Stimulated activated CD4-positive, alpha-beta T cell treated with anti-CD3 and anti-CD28 coated beads, Interleukin-15, amount 100 ng/mL, for 1 hour (primary cell): ENCODE results near the gene WDR53.
"Not testable (repeated sequence)": the region's sequence is repeated elsewhere in the genome, so short reads cannot be mapped to it uniquely, and the experiment has no call there.

Experiments
- DNase-seq, 2 donors: peaks; one replicate each; pipeline ENCODE4 v3.0.0-alpha.2; 2020; ENCODE audit warnings: low read depth in 1 of 2, low spot score in 1 of 2

WDR53 gene

DNA sequence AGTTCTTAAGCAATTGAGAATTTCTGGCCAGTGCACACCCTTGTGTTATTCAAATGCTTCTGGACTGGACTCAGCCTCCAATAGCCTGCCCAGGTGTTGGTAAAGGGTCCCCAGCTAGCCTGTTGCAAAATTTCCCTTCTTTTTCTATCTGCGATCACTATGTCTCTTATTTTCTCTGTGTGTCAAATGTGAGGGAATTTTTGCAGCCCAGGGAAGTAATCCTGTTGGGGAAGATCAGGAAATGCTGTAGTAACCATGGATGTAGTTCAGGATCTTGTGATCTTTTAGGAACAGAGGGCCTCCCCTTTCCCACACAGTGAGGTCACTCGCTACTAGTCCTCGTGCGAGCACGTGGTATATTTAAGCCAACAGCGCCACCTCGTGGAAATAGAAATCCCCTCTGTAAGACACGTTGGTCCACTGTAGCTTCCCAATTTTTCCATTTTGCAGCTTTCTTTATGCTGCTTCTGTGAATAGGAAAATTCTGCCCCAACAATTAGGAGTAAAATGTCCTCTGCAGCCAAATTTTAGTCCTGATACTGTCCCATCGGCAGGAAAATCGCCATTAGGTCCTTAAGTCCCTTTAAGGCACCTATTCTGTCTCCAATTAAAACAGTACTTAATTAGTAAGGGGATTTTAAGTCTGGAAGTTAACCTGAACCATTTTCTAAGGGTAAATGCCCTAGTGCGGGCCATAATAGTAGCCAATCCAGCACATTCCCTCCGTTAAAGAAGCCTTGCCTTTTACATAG lies 49.2 kb downstream of the WDR53 start:
- peak in 1 of 2 donors; percentile 15 for DNase-seq

DNA sequence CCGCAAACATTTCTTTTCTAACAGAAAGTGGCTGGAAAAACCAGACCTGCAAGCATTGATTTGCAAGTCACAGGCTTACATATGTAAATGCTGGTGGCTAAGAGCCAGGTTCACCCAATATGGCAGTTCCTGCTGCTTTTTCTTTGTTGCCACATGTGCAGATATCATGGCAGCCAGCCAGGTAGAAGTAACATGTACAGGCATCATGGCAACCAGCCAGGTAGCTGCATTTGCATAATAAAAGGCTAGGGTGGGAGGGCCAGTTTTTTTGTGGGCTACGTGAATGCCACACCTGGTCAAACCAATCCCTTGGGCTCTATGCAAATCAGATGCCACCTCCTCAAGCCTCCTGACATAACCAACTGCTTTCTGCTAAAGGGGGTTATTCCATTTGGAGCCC lies 50.4 kb downstream of the WDR53 start:
- DNase-seq: no peak

DNA sequence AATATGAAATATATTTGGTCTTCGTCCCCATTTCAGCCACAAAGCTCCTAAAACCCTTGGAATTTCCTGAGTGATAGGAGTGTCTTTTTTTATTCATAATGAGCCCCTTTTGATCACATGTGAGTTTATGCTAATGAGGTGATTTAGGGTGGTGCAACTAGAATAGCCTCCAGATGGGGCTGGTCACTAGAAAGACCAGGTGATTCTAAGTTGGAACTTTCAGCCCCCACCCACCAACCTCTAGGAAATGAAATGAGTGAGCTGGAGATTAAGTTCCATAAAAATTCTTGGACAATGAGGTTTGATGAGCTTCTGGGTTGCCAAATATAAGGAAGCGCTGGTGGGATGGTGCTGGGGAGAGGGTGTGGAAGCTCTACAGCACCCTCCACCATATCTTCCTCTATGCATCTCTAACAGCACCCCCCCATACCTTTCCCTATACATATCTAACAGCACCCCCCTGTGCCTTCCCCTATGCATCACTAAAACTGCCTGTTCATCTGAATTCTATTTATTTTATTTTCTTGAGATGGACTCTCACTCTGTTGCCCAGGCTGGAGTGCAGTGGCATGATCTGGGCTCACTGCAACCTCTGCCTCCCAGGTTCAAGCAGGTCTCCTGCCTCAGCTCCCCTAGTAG lies 51.1 kb downstream of the WDR53 start:
- DNase-seq: no peak

DNA sequence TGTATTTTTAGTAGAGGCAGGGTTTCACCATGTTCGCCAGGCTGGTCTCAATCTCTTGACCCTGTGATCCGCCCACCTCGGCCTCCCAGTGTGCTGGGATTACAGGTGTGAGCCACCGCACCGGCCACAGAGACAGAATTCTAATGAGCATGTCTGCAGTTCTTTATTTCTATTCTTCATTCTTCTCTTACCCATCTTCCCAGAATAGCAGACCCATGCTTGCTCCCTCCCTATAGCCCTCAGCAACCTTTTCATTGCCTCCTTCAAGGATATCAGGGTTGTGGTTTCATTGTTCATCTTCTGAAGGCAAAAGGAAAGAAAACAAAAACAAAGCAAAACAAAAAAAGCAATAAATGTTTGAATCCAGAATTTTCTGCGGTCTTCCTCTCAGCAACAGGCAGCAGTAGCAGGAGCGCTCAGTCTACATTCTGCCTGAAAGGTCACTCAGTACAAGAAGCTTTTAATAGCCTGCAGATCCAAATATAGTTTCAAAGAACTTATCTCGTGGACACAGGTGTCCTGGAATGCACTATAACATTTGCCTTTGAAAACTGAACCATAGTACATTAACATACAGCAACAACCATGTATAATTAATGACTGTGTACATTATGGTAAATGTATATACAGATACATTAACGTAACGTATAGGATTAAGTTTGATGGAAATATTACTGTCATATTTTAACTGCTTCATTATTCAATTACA lies 53.3 kb downstream of the WDR53 start, which contains the start of gene SMCO1:
TSS of gene SMCO1 (minus strand) at position 434 of the 709 bp plus-strand sequence. CDS start at position 297, 137 bp downstream.
- no peak for DNase-seq

DNA sequence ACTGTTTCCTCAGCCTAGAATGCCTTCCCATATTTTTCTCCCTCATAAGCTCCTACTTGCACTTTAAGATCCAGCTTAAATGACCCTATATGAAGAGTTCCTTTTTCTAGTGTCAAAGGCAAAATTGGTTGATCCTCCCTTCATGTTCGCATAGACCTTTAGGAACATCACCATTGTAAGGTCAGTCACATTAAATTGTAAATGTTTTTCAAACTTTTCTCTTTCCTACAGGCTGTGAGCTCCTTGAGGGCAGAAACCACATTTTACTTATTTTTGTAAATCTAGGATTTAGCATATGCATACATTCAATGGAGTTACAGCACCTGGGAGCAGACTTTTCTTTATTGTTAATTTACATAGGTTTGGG lies 54.0 kb downstream of the WDR53 start:
- DNase-seq: no peak

DNA sequence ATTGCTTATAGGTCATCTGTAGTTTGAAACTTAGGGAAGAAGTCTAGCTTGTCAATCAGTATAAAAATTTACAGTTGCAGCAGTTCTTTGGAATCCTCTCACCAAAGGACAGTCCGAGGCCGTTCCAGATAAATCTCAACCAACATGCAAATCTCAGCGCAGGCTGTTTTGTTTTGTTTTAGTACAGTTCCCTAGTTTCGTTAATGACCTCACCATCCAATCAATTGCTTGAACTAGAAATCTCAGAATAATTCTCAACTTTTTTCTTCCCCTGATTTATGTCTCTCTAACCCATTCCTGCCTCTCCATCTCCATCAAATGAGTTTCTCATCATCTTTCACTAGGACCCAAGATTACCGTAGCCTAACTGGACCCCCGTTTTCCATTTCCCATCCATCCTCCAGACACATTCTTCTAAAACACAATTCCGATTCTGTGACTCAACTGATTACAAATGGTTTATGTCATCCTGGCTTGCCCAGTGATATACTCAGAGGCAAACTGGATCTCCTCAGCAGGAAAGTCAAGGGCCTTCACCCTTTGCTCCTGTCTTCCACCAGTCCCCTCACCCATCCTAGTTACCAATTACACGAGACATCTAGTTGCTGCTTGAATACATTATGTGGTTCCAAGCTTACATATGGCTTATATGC lies 54.5 kb downstream of the WDR53 start:
- DNase-seq: no peak

DNA sequence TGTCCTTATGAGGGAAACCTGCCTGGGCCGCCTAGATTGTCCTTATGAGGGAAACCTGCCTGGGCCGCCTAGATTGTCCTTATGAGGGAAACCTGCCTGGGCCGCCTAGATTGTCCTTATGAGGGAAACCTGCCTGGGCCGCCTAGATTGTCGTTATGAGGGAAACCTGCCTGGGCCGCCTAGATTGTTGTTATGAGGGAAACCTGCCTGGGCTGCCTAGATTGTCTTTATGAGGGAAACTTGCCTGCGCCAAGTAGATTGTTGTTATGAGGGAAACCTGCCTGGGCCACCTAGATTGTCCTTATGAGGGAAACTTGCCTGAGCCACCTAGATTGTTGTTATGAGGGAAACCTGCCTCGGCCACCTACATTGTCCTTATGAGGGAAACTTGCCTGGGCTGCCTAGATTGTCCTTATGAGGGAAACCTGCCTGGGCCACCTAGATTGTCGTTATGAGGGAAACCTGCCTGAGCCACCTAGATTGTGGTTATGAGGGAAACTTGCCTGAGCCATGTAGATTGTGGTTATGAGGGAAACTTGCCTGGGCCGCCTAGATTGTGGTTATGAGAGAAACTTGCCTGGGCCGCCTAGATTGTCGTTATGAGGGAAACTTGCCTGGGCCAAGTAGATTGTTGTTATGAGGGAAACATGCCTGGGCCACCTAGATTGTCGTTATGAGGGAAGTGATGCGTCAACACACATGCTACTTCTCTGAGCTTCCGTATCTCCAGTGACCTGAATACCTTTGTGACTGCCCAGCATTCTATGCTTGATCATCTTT lies 56.5 kb downstream of the WDR53 start:
- DNase-seq: not testable (repeated sequence)

DNA sequence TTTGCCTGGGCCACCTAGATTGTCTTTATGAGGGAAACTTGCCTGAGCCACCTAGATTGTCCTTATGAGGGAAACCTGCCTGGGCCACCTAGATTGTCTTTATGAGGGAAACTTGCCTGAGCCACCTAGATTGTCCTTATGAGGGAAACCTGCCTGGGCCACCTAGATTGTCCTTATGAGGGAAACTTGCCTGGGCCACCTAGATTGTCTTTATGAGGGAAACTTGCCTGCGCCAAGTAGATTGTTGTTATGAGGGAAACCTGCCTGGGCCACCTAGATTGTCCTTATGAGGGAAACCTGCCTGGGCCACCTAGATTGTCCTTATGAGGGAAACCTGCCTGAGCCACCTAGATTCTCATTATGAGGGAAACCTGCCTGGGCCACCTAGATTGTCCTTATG lies 57.2 kb downstream of the WDR53 start:
- not testable (repeated sequence) for DNase-seq

DNA sequence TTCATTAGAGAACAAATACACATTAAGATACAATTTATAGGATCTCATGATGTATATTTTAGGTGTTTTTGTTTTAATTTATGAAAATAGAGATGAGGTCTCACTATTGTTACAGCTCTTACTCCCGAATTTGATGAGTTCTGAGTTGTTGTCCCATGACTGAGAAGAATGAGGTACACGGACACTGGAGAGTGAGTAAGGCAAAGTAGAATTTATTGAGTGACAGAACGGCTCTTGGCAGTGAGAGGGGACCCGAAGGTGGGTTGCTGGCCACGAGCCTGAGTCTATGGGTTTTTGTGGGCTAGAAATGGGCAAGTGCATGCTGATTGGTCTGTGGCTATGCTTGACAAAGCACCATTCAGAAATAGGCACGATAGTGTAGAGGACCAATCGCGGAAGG lies 61.7 kb downstream of the WDR53 start:
- no peak for DNase-seq

DNA sequence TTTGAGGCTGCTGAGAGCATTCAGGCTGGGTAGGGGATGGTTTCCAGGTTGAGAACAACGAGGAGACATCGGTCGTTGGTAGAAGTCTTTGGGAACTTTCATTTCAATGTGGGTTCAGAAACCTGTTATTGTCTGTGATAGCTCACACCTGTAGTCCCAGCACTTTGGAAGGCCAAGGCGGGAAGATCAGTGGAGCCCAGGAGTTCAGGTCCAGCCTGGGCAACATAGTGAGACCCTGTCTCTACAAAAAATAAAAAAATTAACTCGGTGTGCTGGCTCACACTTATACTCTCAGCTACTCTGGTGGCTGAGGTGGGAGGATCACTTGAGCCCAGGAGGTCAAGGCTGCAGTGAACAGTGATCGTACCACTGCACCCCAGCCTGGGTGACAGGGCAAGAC lies 63.8 kb downstream of the WDR53 start:
- no peak for DNase-seq
